Measurements from ENCODE around the gene FRMD4A. TPM values are rescaled to one million over a fixed set of nuclear protein-coding genes. Genes with fewer than 3 reads are reported as not detected.

Gene FRMD4A
- total RNA-seq, 1 experiment from 2014 or later, result 19.6 TPM

- WGBS (ENCODE audit: extremely low coverage, insufficient read length, low lambda C conversion rate), result no CpG with 5 or more reads among the region's 1 CpG
- no peak overlapping the region for H2BK12ac ChIP-seq (ENCODE audit: insufficient read length, low read depth, low read length)
- H3K79me1 ChIP-seq (ENCODE audit: insufficient read depth, low read depth, low read length, poor library complexity, severe bottlenecking), result no peaks in the 10 kb centered on the region
- no peak overlapping the region for H4K5ac ChIP-seq (ENCODE audit: insufficient read length, low read depth, low read length)
- H4K20me1 ChIP-seq (ENCODE audit: control insufficient read depth, insufficient read depth, insufficient read length), result no peaks in the 10 kb centered on the region
- H3K27ac Mint-ChIP-seq, result no peak overlapping the region
- no peak overlapping the region for H3K9ac ChIP-seq (ENCODE audit: extremely low read depth, insufficient read length, low read length)
- H3K9me3 Mint-ChIP-seq, result peaks cover 5 to 10% of the 10 kb centered on the region in 2 experiments; a peak in 4 of 5 replicates
- H3K18ac ChIP-seq (ENCODE audit: insufficient read length, low read depth, low read length), result no peak overlapping the region
- no peak overlapping the region for H3K4me2 ChIP-seq (ENCODE audit: insufficient read depth, insufficient read length, low read length)
- TF ChIP-seq CTCF (conservative IDR thresholded peaks at IDR 0.05), result 0 out of 3 replicates have a peak, but pooled peaks have one; percentile 3
- H3K27me3 ChIP-seq (ENCODE audit: insufficient read depth, low read length), result no peaks in the 10 kb centered on the region
- H4K91ac ChIP-seq (ENCODE audit: insufficient read length, low read depth, low read length), result no peak overlapping the region
- no peak overlapping the region for H2AFZ ChIP-seq (ENCODE audit: low read length)
- no peak overlapping the region for H3K27ac ChIP-seq (ENCODE audit: insufficient read length, low read depth, low read length)
- H3K9me3 ChIP-seq (ENCODE audit: control insufficient read depth, low read depth, low read length), result no peaks in the 10 kb centered on the region
- peaks cover 0 to 6% (median 2%) of the 10 kb centered on the region in 3 experiments; a peak in 2 of 7 replicates for H3K36me3 Mint-ChIP-seq (ENCODE audit: insufficient read depth in 1 of 3, low read depth in 3 of 3)
- no peak overlapping the region for H4K8ac ChIP-seq (replicated peaks; ENCODE audit: insufficient read length, low read depth, low read length)
- H3K79me2 ChIP-seq (ENCODE audit: insufficient read depth, low read length), result no peaks in the 10 kb centered on the region
- no peaks in the 10 kb centered on the region for H3K23me2 ChIP-seq (ENCODE audit: insufficient read length, low read depth, low read length, poor library complexity, severe bottlenecking)
- no peak overlapping the region for H2BK15ac ChIP-seq (ENCODE audit: low read depth, low read length)
- no peak overlapping the region for H3K56ac ChIP-seq (ENCODE audit: insufficient read length, low read depth, low read length)
- no peaks in the 10 kb centered on the region; the same call in 1 of the 2 replicates for H3K4me1 ChIP-seq (ENCODE audit: insufficient read depth, low read length)
- no peak overlapping the region for H3K4ac ChIP-seq (ENCODE audit: low read depth, low read length)
- H3K23ac ChIP-seq (ENCODE audit: insufficient read length, low read depth, low read length), result no peak overlapping the region
- no peak overlapping the region for H2AK5ac ChIP-seq (ENCODE audit: insufficient read length, low read length)
- H3K14ac ChIP-seq (ENCODE audit: insufficient read depth, low read length), result no peak overlapping the region
- no peak overlapping the region for H2BK5ac ChIP-seq (ENCODE audit: insufficient read length, low read length)
- H3K4me1 Mint-ChIP-seq, result peaks cover 26% of the 10 kb centered on the region in 2 experiments
- H3K4me3 Mint-ChIP-seq, result no peak overlapping the region
- no peak overlapping the region for H2BK120ac ChIP-seq (ENCODE audit: low read depth, low read length, poor library complexity, severe bottlenecking)
- peaks cover 6% of the 10 kb centered on the region for H3K27me3 Mint-ChIP-seq (ENCODE audit: low read depth)
- H3T11ph ChIP-seq (ENCODE audit: low read length), result no peak overlapping the region
- H2BK20ac ChIP-seq (ENCODE audit: low read depth, low read length, poor library complexity, severe bottlenecking), result no peak overlapping the region
- DNase-seq, result no peak
These were observed 89.5 kb downstream of the FRMD4A start for GRCh38 chr10:14241196-14241595.

Measured in H9 (cell line).